Right ventricle myocardium superior (tissue), 1 donor: ENCODE measurements around the gene SLC12A3. TPM values are rescaled to one million over a fixed set of nuclear protein-coding genes. Genes with fewer than 3 reads are reported as not detected.
"Not testable (repeated sequence)": the region's sequence is repeated elsewhere in the genome, so short reads cannot be mapped to it uniquely, and the experiment has no call there.

Experiments
- ATAC-seq: fragments of 200-7000 bp; cut with Tn5 transposase; one replicate; pipeline ENCODE4 v1.9.1; 2020; ENCODE audit warnings: mild to moderate bottlenecking; ENCODE audit not compliant: poor library complexity
- DNase-seq: peaks from one replicate; pipeline ENCODE4 v3.0.0-alpha.2; 2020
- intact Hi-C: fragments of 100-400 bp; cut with DNase I; formaldehyde crosslinking; loops from one replicate; pipeline ENCODE4 v1.11.2; 2022
- total RNA-seq: library from RNA; stranded (reverse); fragmentation: NEBNext Ultra II Directional; extraction: Animal tissue kit (Norgen Biotek cat#: 25700); gene quantifications from one replicate; pipeline ENCODE4 v1.2.1, GENCODE V29; 2021
- donor health status: DM: no; HTN: yes; CAD: no; lungs with severe emphysema.

Gene SLC12A3
- total RNA-seq, 1 donor from 2014 or later = not detected

- ATAC-seq (peak; percentile 96), DNase-seq (peak; percentile 99)
- intact Hi-C loops = loop anchor here (5.0 kb wide), 1 partner anchor 65 kb away; the partner anchor contains the start of gene SLC12A3
These were observed 67.1 kb downstream of the SLC12A3 start, which contains the start of gene HERPUD1 for GRCh38 chr16:56931892-56932720. TSS of gene HERPUD1 (plus strand) at chr16:56932142. CDS start at chr16:56932245, 103 bp downstream.

GRCh38 chr16:56932721-56933619 lies 68.0 kb downstream of the SLC12A3 start:
- ATAC-seq = peak; percentile 77
- intact Hi-C loops = loop anchor here (5.0 kb wide), 1 partner anchor 66 kb away; the partner anchor contains the start of gene SLC12A3
- DNase-seq = peak; percentile 86

- intact Hi-C loops = loop anchor here (5.0 kb wide), 1 partner anchor 67 kb away; the partner anchor contains the start of gene SLC12A3
- DNase-seq = no peak
- ATAC-seq = no peak
These were observed 69.0 kb downstream of the SLC12A3 start for GRCh38 chr16:56933828-56934598.

GRCh38 chr16:56934599-56935145 lies 69.7 kb downstream of the SLC12A3 start:
- intact Hi-C loops = loop anchor here (5.0 kb wide), 1 partner anchor 67 kb away; the partner anchor contains the start of gene SLC12A3
- not testable (repeated sequence) for DNase-seq, ATAC-seq

GRCh38 chr16:56935201-56935600 lies 70.2 kb downstream of the SLC12A3 start:
- DNase-seq (no peak), ATAC-seq (no peak)
- intact Hi-C loops = no loop called here

- intact Hi-C loops = no loop called here
- ATAC-seq = no peak
- DNase-seq = no peak
These were observed 71.5 kb downstream of the SLC12A3 start for GRCh38 chr16:56936491-56936890.

- DNase-seq = no peak
- intact Hi-C loops = no loop called here
- no peak for ATAC-seq
These were observed 71.9 kb downstream of the SLC12A3 start for GRCh38 chr16:56936950-56937349.

- ATAC-seq (no peak), DNase-seq (no peak)
- intact Hi-C loops = no loop called here
These were observed 73.9 kb downstream of the SLC12A3 start for GRCh38 chr16:56938664-56939513.

GRCh38 chr16:56939801-56940200 lies 74.8 kb downstream of the SLC12A3 start:
- ATAC-seq (no peak), DNase-seq (no peak)
- intact Hi-C loops = no loop called here

GRCh38 chr16:56941092-56941491 lies 76.1 kb downstream of the SLC12A3 start:
- ATAC-seq (no peak), DNase-seq (no peak)
- intact Hi-C loops = no loop called here

- intact Hi-C loops = no loop called here
- DNase-seq (no peak), ATAC-seq (no peak)
These were observed 76.9 kb downstream of the SLC12A3 start for GRCh38 chr16:56941856-56942331.

- ATAC-seq = no peak
- intact Hi-C loops = no loop called here
- no peak for DNase-seq
These were observed 78.9 kb downstream of the SLC12A3 start for GRCh38 chr16:56943761-56944375.

- ATAC-seq = no peak
- intact Hi-C loops = no loop called here
- DNase-seq = no peak
These were observed 80.2 kb downstream of the SLC12A3 start for GRCh38 chr16:56944954-56945839.

- intact Hi-C loops = no loop called here
- ATAC-seq (no peak), DNase-seq (no peak)
These were observed 81.0 kb downstream of the SLC12A3 start for GRCh38 chr16:56945847-56946527.
